Lower lobe of right lung (tissue), 2 donors: ENCODE data around the gene TRIM75. TPM values are rescaled to one million over a fixed set of nuclear protein-coding genes. Genes with fewer than 3 reads are reported as not detected.
A peak's percentile ranks its signal among the peaks of the same experiment; 100 is the strongest.

Experiments
- ATAC-seq, 2 donors: fragments of 200-7000 bp; cut with Tn5 transposase; one replicate each; pipeline ENCODE4 v1.9.1; 2020 to 2022; ENCODE audit warnings: mild to moderate bottlenecking in 2 of 2, moderate library complexity in 2 of 2
- DNase-seq: peaks from one replicate; pipeline ENCODE4 v3.0.0-alpha.2; 2020
- H3K27ac ChIP-seq: fragments of 200-600 bp; one replicate; pipeline ENCODE4 v1.8.0; 2022
- H3K27me3 ChIP-seq: fragments of 200-600 bp; one replicate; pipeline ENCODE4 v1.8.0; 2022; ENCODE audit warnings: low read depth
- H3K36me3 ChIP-seq: fragments of 200-600 bp; one replicate; pipeline ENCODE4 v1.8.0; 2022; ENCODE audit warnings: mild to moderate bottlenecking
- H3K4me1 ChIP-seq: fragments of 200-600 bp; one replicate; pipeline ENCODE4 v1.8.0; 2022
- H3K4me3 ChIP-seq: fragments of 200-600 bp; one replicate; pipeline ENCODE4 v1.8.0; 2022; ENCODE audit warnings: mild to moderate bottlenecking
- H3K9me3 ChIP-seq: fragments of 200-600 bp; one replicate; pipeline ENCODE4 v1.8.0; 2022
- CTCF ChIP-seq: fragments of 200-600 bp; IDR thresholded peaks from one replicate; pipeline ENCODE4 v1.8.0; 2022; ENCODE audit warnings: antibody characterized with exemption, mild to moderate bottlenecking
- intact Hi-C: fragments of 100-400 bp; cut with DNase I; formaldehyde crosslinking; loops from one replicate; pipeline ENCODE4 v1.11.0; 2022
- total RNA-seq: library from RNA; stranded (reverse); fragmentation: NEBNext Ultra II Directional; extraction: Animal tissue kit (Norgen Biotek cat#: 25700); gene quantifications from one replicate; pipeline ENCODE4 v1.2.1, GENCODE V29; 2021
- donor health status: DM: no; HTN: yes; CAD: no; lungs with severe emphysema.

Gene TRIM75
- total RNA-seq, 1 donor from 2014 or later, result not detected

GRCh38 chr4:165096776-165097175 lies 43.1 kb downstream of the TRIM75 start:
- peak; percentile 27 for TF ChIP-seq CTCF
- no peak for ATAC-seq
- Histone ChIP-seq H3K27ac (no peak overlapping the region), H3K4me1 (no peaks in the 10 kb centered on the region), H3K4me3 (no peak overlapping the region), H3K36me3 (peaks cover 77% of the 10 kb centered on the region), H3K27me3 (no peaks in the 10 kb centered on the region), H3K9me3 (no peaks in the 10 kb centered on the region)
- intact Hi-C loops, result no loop called here
- DNase-seq, result no peak

- no peak overlapping the region for H3K27ac ChIP-seq
Measured at GRCh38 chr4:165101641-165102040, 48.0 kb downstream of the TRIM75 start.

GRCh38 chr4:165106518-165106917 lies 52.9 kb downstream of the TRIM75 start:
- Histone ChIP-seq H3K36me3 (peaks cover 14% of the 10 kb centered on the region), H3K9me3 (no peaks in the 10 kb centered on the region), H3K4me1 (peaks cover 5% of the 10 kb centered on the region), H3K27me3 (no peaks in the 10 kb centered on the region), H3K27ac (no peak overlapping the region), H3K4me3 (no peak overlapping the region)
- ATAC-seq (no peak), DNase-seq (no peak)
- intact Hi-C loops, result no loop called here
- no peak for TF ChIP-seq CTCF

More at GRCh38 chr4:165101641-165102040, 48.0 kb downstream of the TRIM75 start:
- no peaks in the 10 kb centered on the region for H3K9me3 ChIP-seq
- no peaks in the 10 kb centered on the region for H3K27me3 ChIP-seq
- intact Hi-C loops, result no loop called here
- no peak for DNase-seq
- no peak for ATAC-seq
- peaks cover 51% of the 10 kb centered on the region for H3K36me3 ChIP-seq
- H3K4me1 ChIP-seq, result no peaks in the 10 kb centered on the region
- TF ChIP-seq CTCF, result no peak
- H3K4me3 ChIP-seq, result no peak overlapping the region

Other genes starting within 250 kb of the TRIM75 start
- not detected for gene APELA, start 176.7 kb upstream of the TRIM75 start, total RNA-seq
- 0.89 TPM for gene TRIM61, start 76.2 kb upstream of the TRIM75 start, total RNA-seq
- not detected for gene TRIM60, start 21.9 kb upstream of the TRIM75 start, total RNA-seq
- gene TMEM192, start 59.0 kb downstream of the TRIM75 start, total RNA-seq, result 23.3 TPM
- gene KLHL2, start 153.7 kb downstream of the TRIM75 start, total RNA-seq, result 37.7 TPM